ACC112 (cell line): Measurements from ENCODE around the gene SLC35F4.
"Not testable (repeated sequence)": the region's sequence is repeated elsewhere in the genome, so short reads cannot be mapped to it uniquely, and the experiment has no call there.

Source experiments
- H2AFZ ChIP-seq: fragments of 200-600 bp; sonication (generic); one replicate; pipeline ENCODE4 v1.6.0; 2017; ENCODE audit warnings: antibody characterized with exemption, low read length; ENCODE audit not compliant: unreplicated experiment
- H3K27ac ChIP-seq: fragments of 200-600 bp; sonication (generic); 2 replicates; pipeline ENCODE4 v1.5.1; 2014; ENCODE audit warnings: low read depth, mild to moderate bottlenecking, antibody characterized with exemption, low read length, moderate library complexity
- H3K27me3 ChIP-seq: fragments of 200-600 bp; sonication (generic); 2 replicates; pipeline ENCODE4 v1.6.1; 2014; ENCODE audit warnings: mild to moderate bottlenecking, antibody characterized with exemption, low read length, moderate library complexity, mixed read lengths; ENCODE audit not compliant: insufficient read depth
- H3K36me3 ChIP-seq: fragments of 200-600 bp; sonication (generic); 2 replicates; pipeline ENCODE4 v1.6.1; 2016; ENCODE audit warnings: mild to moderate bottlenecking, antibody characterized with exemption, low read length, moderate library complexity, mixed read lengths; ENCODE audit not compliant: insufficient read depth
- H3K4me1 ChIP-seq: fragments of 200-600 bp; sonication (generic); one replicate; pipeline ENCODE4 v1.6.1; 2016; ENCODE audit warnings: low read length, mixed read lengths; ENCODE audit not compliant: insufficient read depth, unreplicated experiment, control insufficient read depth
- H3K4me3 ChIP-seq: fragments of 200-600 bp; sonication (generic); 2 replicates; pipeline ENCODE4 v1.5.1; 2014; ENCODE audit warnings: mild to moderate bottlenecking, low read depth, low read length
- H3K79me2 ChIP-seq: fragments of 200-600 bp; sonication (generic); one replicate; pipeline ENCODE4 v1.6.0; 2016; ENCODE audit warnings: low read length; ENCODE audit not compliant: control insufficient read depth, unreplicated experiment, insufficient read depth

The SLC35F4 gene

DNA sequence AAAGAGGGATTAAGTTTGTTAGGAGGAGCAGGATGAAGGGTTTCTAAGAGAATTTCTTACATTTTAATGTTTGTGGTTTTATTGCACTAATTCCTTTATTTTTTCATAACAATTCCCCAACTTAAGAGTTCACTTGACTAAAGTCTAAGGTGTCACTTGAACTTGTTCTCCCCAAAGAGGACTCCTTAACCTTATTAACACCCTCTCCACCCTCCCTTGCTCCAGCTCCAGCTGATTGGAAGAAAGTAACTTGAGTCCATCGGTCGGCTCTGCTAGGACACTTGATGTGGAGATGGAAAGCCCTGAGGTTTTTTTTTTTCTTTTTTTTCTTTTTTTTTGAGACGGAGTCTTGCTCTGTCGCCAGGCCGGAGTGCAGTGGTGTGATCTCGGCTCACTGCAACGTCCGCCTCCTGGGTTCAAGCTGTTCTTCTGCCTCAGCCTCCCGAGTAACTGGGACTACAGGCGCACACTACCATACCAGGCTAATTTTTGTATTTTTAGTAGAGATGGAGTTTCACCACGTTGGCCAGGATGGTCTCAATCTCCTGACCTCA is 113.7 kb downstream of the SLC35F4 start:
- not testable (repeated sequence) for H2AFZ ChIP-seq, H3K4me3 ChIP-seq, H3K79me2 ChIP-seq, H3K27me3 ChIP-seq, H3K36me3 ChIP-seq, H3K27ac ChIP-seq
- H3K4me1 ChIP-seq = peaks cover 27% of the 10 kb centered on the region

DNA sequence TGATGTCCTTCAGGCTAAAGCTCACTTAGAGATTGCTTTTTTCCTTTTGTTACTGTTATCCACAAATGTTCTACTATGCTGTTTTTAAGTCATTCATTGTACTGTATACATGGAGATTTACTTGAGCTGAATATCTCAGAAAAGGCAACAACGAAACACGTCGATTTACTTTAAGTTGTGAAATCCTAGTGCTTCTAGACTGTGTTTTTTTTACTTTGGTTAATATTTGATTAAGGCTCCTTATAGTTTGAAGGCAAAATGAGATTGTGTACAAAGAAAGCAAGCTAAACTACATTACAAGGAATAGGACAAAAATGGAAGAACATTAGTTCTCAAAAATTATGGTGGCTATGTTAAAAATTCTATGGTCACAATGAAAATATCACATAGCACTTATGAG is 114.5 kb downstream of the SLC35F4 start:
- H2AFZ ChIP-seq = no peak overlapping the region
- no peaks in the 10 kb centered on the region for H3K36me3 ChIP-seq
- H3K79me2 ChIP-seq = no peaks in the 10 kb centered on the region
- H3K27ac ChIP-seq = no peak overlapping the region
- peaks cover 35% of the 10 kb centered on the region for H3K4me1 ChIP-seq
- H3K27me3 ChIP-seq = no peaks in the 10 kb centered on the region
- no peak overlapping the region for H3K4me3 ChIP-seq

DNA sequence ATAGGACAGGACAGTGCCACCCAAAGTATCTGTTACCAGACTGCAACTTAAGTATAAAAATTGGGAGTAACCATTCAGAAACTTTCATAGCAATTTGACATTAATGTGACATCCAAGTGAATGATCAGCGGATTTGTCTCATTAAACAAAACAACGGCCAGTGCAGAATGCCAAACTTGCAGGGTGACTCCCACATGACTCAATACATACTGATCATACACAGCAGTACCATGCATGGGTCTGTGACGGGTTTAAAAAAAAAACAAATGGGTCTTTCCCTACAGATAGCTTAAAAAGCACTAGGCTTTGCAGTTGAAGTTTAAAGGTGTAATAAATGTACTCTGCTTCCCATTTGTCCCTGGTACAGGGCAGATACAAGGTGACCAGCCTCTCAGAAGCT is 116.6 kb downstream of the SLC35F4 start:
- peak overlapping the region; percentile 28 for H3K27ac ChIP-seq
- no peak overlapping the region for H3K4me3 ChIP-seq
- no peaks in the 10 kb centered on the region for H3K27me3 ChIP-seq
- H3K79me2 ChIP-seq = no peaks in the 10 kb centered on the region
- H3K4me1 ChIP-seq = peaks cover 38% of the 10 kb centered on the region
- H3K36me3 ChIP-seq = no peaks in the 10 kb centered on the region
- H2AFZ ChIP-seq = peak overlapping the region; percentile 6

DNA sequence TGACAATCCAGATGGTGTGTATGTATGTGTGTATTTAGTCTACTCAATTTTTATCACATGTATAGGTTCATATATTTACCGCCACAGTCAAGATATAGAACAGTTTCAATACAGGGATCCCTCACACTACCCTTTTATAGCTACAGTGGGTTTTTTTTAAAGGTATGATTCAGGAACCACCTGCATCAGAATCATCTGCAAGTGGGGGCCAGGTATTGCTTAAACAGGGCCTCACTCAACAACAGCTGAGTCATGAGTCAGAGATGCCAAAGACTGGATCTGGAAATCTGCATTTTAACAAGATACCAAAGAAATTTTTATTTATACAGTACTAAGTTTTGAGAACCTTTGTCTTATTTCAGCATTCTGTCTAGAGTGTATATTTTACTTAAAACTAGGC is 117.6 kb downstream of the SLC35F4 start:
- no peaks in the 10 kb centered on the region for H3K79me2 ChIP-seq
- H3K4me3 ChIP-seq = no peak overlapping the region
- H2AFZ ChIP-seq = no peak overlapping the region
- H3K4me1 ChIP-seq = peaks cover 38% of the 10 kb centered on the region
- peak overlapping the region; percentile 18; the same call in 1 of the 2 replicates for H3K27ac ChIP-seq
- no peaks in the 10 kb centered on the region for H3K27me3 ChIP-seq
- no peaks in the 10 kb centered on the region for H3K36me3 ChIP-seq

DNA sequence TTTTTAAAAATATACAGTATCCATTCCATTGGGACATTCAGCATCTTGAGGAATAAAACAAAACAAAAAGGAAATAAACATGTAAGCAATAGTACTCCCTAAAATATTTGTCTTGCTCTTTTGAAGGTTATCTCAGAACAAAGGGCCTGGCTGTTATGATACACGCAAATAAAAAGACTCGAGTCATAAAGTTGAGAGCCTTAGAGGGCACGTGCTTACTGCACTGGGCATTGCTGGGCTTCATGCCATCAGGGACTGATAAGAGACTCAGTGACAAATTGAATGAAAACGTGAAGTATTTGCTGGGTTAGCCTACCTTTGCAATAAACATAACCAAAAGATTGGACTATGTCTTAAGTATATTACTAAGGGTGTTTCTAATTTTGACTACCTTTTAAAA is 118.9 kb downstream of the SLC35F4 start:
- no peaks in the 10 kb centered on the region for H3K79me2 ChIP-seq
- peak overlapping the region; percentile 18; the same call in 1 of the 2 replicates for H3K27ac ChIP-seq
- H3K36me3 ChIP-seq = no peaks in the 10 kb centered on the region
- no peak overlapping the region for H2AFZ ChIP-seq
- H3K4me1 ChIP-seq = peaks cover 38% of the 10 kb centered on the region
- no peak overlapping the region for H3K4me3 ChIP-seq
- H3K27me3 ChIP-seq = no peaks in the 10 kb centered on the region

DNA sequence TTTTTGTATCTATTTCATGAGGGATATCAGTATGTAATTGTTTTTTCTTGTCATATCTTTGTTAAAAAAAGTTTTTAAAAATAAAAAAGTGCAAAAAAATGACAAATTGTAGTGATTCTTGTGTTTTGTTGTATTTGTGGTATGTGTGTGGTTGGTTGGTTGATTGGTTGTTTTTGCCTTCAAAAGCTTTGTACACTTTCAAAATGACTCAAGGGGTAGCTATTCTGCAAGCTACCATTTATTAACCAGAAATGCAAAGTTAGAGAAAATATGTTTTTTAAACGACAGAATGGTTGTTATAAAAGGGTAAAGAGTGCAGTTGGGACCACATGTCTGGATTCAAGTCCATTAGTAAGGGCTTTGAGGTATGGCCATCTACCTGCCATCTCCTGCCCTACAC is 119.3 kb downstream of the SLC35F4 start:
- peaks cover 38% of the 10 kb centered on the region for H3K4me1 ChIP-seq
- no peaks in the 10 kb centered on the region for H3K79me2 ChIP-seq
- H3K4me3 ChIP-seq = no peak overlapping the region
- no peaks in the 10 kb centered on the region for H3K27me3 ChIP-seq
- no peak overlapping the region for H2AFZ ChIP-seq
- H3K36me3 ChIP-seq = no peaks in the 10 kb centered on the region
- peak overlapping the region; percentile 18; the same call in 1 of the 2 replicates for H3K27ac ChIP-seq

DNA sequence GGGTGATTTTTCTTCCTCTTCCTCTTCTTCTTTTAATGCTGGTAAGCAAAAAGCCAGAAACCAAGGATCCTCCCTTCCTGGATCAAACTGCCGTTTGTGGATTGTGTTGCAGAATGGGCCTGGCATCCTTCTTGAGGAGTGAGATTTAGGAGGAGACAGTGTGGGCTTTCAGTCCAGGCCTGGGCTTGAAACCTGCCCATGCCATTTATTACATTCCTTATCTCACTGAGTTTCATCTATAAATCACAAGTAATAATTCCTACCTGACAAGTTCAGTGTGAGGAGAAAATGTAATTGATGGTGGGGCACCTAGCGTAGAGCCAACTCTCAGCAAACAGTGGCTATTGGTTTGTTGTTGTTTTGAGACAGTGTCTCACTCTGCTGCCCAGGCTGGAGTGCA is 126.4 kb downstream of the SLC35F4 start:
- H3K27me3 ChIP-seq = no peaks in the 10 kb centered on the region
- no peak overlapping the region for H2AFZ ChIP-seq
- H3K4me3 ChIP-seq = no peak overlapping the region
- no peaks in the 10 kb centered on the region for H3K79me2 ChIP-seq
- no peak overlapping the region for H3K27ac ChIP-seq
- H3K4me1 ChIP-seq = no peaks in the 10 kb centered on the region
- no peaks in the 10 kb centered on the region for H3K36me3 ChIP-seq

DNA sequence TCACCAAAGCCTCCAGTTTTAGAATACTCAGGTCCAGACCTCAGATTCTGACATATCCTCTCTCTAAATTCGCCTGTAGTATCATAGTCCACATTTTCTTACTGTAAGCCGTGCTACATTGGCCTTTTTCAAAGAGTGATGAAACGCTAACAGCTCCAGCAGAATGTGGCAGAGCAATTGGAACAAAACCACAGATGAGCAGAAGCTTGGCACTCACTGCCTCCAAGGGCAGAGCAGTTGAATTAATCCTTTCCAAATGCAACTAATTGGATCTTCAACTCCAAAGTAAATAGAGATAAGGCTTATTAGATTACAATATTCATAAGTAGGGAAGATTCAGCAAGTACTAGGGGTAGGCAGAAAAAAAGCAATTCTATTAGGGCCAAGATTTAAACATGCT is 128.3 kb downstream of the SLC35F4 start:
- Histone ChIP-seq H3K36me3 (no peaks in the 10 kb centered on the region), H2AFZ (no peak overlapping the region), H3K79me2 (no peaks in the 10 kb centered on the region), H3K4me3 (no peak overlapping the region), H3K27ac (no peak overlapping the region), H3K27me3 (no peaks in the 10 kb centered on the region), H3K4me1 (peaks cover 11% of the 10 kb centered on the region)

DNA sequence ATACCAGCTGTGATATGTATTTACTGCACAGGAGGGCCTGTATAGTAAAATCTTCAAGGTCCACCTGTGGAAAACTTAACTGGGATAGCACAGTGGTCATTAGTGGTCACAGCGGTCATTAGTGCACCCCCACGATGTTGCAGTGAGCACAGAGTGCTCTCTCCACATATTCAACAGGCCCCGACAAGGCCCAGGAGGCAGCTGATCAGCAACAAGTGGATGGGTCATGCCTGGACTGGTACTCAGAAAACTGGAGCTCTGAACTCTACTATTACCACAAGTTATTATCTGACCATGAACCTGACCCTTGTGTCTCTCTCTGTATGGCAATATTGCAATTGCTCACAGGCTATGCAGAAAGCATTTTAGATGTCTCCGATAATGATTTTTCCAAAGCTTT is 129.5 kb downstream of the SLC35F4 start:
- H3K4me1 ChIP-seq = peaks cover 16% of the 10 kb centered on the region
- no peaks in the 10 kb centered on the region for H3K36me3 ChIP-seq
- no peak overlapping the region for H2AFZ ChIP-seq
- no peak overlapping the region for H3K27ac ChIP-seq
- H3K27me3 ChIP-seq = no peaks in the 10 kb centered on the region
- H3K79me2 ChIP-seq = no peaks in the 10 kb centered on the region
- H3K4me3 ChIP-seq = no peak overlapping the region

DNA sequence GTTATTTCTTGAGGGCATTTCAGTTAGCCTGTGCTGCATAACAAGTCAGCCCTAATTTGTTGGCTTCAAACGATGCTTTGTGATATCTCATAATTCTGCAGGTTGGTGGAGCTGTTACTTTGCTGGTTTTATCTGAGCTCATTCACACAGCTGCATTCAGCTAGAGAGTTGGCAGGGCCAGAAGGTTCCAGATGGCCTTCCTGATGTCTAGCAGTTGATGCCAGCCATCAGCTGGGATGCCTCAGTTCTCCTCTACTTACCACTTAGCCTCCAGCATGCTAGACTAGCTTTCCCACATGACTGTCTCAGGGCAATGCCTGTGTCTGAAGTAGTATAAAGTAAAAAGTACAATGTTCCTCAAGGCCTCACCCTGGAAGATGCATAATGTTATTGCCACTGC is 130.6 kb downstream of the SLC35F4 start:
- peaks cover 16% of the 10 kb centered on the region for H3K4me1 ChIP-seq
- no peak overlapping the region for H3K27ac ChIP-seq
- no peak overlapping the region for H3K4me3 ChIP-seq

DNA sequence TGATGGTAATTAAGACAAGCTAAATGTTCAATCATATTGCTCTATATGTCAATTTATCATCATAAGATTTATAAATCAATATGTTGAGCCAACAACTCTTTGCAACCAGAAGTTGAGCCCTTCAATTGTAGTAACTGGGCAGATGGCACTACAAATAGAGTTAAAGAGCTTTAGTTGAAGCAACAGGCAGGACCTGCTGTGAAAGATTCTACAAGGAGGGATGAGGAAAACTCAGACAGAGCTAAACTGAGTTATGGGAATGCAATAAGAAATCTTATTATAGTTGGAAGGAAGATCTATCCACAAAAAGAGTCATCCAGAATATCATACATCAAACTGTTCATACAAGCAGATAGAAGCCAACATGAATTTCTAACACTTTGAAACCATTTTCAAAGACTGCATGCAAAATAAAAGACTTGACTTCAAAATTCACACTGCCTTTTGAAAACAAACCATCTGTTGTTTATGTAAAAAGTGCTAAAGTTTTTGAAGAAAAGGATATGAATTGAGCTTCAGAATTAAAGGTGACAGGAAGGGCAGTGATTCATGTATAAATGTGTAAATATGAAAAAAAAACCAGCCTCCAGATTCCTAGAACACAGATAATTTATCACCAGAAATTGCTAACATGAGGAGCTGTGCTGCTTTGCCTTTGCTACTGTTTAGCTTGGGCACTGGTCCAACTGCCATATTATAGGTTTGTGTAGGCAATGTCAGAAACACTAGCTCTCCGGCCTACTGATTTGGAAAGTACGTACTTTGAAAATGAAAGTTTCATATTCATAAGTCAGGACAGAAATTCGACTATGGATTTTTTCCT is 133.2 kb downstream of the SLC35F4 start:
- Histone ChIP-seq H3K27me3 (no peaks in the 10 kb centered on the region), H3K4me3 (0 out of 2 replicates have a peak overlapping the region, but pooled peaks have one; percentile 3), H3K4me1 (peaks cover 16% of the 10 kb centered on the region), H3K79me2 (no peaks in the 10 kb centered on the region), H3K36me3 (no peaks in the 10 kb centered on the region), H3K27ac (no peak overlapping the region), H2AFZ (no peak overlapping the region)

More for the DNA sequence above, 130.6 kb downstream of the SLC35F4 start:
- Histone ChIP-seq H3K36me3 (no peaks in the 10 kb centered on the region), H3K27me3 (no peaks in the 10 kb centered on the region), H2AFZ (no peak overlapping the region), H3K79me2 (no peaks in the 10 kb centered on the region)
